ENCODE data around the gene PTPRF. TPM values are rescaled to one million over a fixed set of nuclear protein-coding genes. Genes with fewer than 3 reads are reported as not detected.

Gene PTPRF
- total and polyA plus RNA-seq, 12 donors, result 1.7 to 10.3 (median 4.5) TPM

DNA sequence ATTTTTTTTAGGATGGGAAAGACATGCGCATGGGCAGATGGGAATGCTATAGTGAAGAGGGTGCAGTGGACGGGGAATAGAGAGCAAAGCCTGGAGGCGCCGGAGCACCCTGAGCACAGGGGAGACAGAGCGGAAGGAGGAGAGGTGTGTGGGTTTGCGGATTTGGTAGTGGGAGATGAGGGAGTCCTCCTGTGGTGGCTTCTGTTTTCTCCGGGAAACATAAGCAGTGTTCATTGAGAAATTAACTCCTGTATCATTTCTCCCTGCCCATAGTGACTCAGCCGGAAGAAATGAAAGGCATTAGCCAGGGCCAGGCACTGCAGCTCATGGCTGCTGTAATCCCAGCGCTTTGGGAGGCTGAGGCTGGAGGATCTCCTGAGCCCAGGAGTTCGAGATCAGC lies 4.7 kb upstream of the PTPRF start:
- H3K4me1 ChIP-seq, result peaks cover 0 to 13% (median 4%) of the 10 kb centered on the region in 9 donors
- H3K9me3 ChIP-seq, result no peaks in the 10 kb centered on the region
- H3K27ac ChIP-seq, result no peak overlapping the region
- no peaks in the 10 kb centered on the region for H3K36me3 ChIP-seq
- DNase-seq, result no peak
- H3K27me3 ChIP-seq, result peaks cover 0 to 38% (median 28%) of the 10 kb centered on the region in 7 donors
- no peak for ATAC-seq
- intact Hi-C loops (cut with DNase I), result loop anchor here in 9 of 10 donors (5.0 to 10.0 kb wide), 11 partner anchors 119 to 526 kb away; partner anchors contain the start of genes ARTN (in 6 of the 9) and KDM4A (in 2 of the 9)
- H3K4me3 ChIP-seq, result no peak overlapping the region
- 84 to 85% methylated on average over 10 of the region's 10 CpGs for WGBS, 2 donors
- TF ChIP-seq, protein P1, sequence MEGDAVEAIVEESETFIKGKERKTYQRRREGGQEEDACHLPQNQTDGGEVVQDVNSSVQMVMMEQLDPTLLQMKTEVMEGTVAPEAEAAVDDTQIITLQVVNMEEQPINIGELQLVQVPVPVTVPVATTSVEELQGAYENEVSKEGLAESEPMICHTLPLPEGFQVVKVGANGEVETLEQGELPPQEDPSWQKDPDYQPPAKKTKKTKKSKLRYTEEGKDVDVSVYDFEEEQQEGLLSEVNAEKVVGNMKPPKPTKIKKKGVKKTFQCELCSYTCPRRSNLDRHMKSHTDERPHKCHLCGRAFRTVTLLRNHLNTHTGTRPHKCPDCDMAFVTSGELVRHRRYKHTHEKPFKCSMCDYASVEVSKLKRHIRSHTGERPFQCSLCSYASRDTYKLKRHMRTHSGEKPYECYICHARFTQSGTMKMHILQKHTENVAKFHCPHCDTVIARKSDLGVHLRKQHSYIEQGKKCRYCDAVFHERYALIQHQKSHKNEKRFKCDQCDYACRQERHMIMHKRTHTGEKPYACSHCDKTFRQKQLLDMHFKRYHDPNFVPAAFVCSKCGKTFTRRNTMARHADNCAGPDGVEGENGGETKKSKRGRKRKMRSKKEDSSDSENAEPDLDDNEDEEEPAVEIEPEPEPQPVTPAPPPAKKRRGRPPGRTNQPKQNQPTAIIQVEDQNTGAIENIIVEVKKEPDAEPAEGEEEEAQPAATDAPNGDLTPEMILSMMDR (IDR thresholded peaks at IDR 0.05), result no peak

DNA sequence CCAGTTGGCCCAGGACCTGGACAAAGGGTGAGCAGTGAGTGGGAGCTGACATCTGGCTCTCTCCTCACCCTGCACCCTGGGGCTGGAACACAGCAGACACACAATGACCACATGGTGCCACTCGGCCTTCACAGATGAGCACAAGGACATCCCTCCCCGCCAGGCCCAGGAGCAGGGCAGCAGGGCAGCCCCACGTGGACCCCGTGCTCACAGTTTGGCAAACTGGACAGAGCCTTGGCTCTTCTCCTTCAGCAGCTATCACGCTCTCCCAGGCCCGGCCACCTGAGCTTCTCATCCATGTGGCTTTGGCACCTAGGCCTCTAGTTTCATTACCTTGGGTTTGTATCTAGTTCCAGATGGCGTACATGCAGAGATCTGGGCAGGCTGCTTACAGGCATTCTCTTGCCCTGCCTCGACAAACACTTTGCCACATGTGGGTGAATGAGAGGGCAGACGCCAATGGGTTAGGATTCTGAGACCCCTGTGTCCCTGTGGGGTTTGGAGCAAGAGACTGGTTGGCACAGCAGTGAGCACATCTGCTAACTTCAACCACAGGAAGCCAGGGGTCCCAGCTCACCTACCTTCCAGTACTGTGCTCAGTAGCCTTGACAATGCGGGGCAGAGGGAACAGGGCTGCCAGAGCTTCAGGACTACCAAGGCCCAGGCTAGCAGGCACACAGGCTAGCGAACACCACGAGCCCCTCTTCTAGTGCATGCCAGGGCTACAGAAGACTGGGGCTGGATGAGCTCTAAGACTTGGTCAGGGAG lies 3.4 kb upstream of the PTPRF start:
- Histone ChIP-seq H3K27ac (no peak overlapping the region), H3K27me3 (peaks cover 0 to 37% (median 15%) of the 10 kb centered on the region in 7 donors), H3K36me3 (no peaks in the 10 kb centered on the region), H3K4me3 (no peak overlapping the region), H3K9me3 (no peaks in the 10 kb centered on the region), H3K4me1 (peaks cover 0 to 20% (median 11%) of the 10 kb centered on the region in 9 donors)
- intact Hi-C loops (cut with DNase I), result loop anchor here in 9 of 10 donors (5.0 to 10.0 kb wide), 11 partner anchors 118 to 525 kb away; partner anchors contain the start of genes ARTN (in 6 of the 9) and KDM4A (in 2 of the 9)
- no peak for DNase-seq
- ATAC-seq, result peak in 3 of 8 donors; percentile 21 to 77 (median 58)
- 85 to 87% methylated on average over 12 of the region's 12 CpGs for WGBS, 2 donors
- TF ChIP-seq, protein P1 (IDR thresholded peaks at IDR 0.05), result no peak

DNA sequence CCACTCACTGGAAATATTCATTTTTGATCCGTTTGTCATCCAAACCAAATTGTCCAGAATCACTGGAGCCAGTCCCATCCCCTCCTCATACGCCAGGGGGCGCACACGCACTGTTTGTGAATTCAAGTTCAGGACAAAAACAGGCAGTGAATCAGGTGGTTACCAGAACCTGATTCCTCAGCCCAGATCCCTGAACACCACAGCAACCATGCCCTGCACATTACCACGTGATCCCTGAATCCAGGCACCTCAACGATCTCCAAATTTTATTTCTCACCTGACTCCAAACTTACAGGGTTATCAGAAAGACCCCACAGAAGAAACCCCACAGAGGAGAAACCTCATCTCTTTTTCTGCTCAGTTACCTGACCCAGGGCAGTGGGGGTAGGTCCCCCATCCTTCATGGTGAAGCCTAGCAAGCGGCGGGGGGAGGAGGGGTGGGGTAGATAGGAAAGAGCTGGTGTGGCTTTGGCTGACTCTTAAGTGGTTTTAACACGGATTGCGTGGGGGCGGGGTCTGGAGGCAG lies 1.4 kb upstream of the PTPRF start:
- peak; percentile 41 to 85 (median 74) for ATAC-seq
- Histone ChIP-seq H3K27ac (no peak overlapping the region), H3K9me3 (no peaks in the 10 kb centered on the region), H3K4me1 (peaks cover 0 to 20% (median 11%) of the 10 kb centered on the region in 9 donors), H3K27me3 (peaks cover 0 to 38% (median 9%) of the 10 kb centered on the region in 7 donors), H3K4me3 (no peak overlapping the region), H3K36me3 (no peaks in the 10 kb centered on the region)
- TF ChIP-seq, protein P1 (IDR thresholded peaks at IDR 0.05), result peak; percentile 87 to 96 (median 94)
- WGBS, 2 donors, result 18 to 20% methylated on average over 11 of the region's 11 CpGs
- peak; percentile 80 to 82 for DNase-seq
- intact Hi-C loops (cut with DNase I), result loop anchor here in 9 of 10 donors (1.0 to 10.0 kb wide), 13 partner anchors 116 to 523 kb away; partner anchors contain the start of genes ARTN (in 6 of the 9) and KDM4A (in 2 of the 9)
